HG03521 (cell line): ENCODE measurements around the gene SLC2A5.
"Not testable (repeated sequence)": the region's sequence is repeated elsewhere in the genome, so short reads cannot be mapped to it uniquely, and the experiment has no call there.

Source experiments
- ATAC-seq: cut with Tn5 transposase; IDR thresholded peaks from one replicate; pipeline ENCODE4 v1.9.1; 2021; ENCODE audit warnings: mild to moderate bottlenecking, moderate library complexity; ENCODE audit not compliant: unreplicated experiment

The SLC2A5 gene

DNA sequence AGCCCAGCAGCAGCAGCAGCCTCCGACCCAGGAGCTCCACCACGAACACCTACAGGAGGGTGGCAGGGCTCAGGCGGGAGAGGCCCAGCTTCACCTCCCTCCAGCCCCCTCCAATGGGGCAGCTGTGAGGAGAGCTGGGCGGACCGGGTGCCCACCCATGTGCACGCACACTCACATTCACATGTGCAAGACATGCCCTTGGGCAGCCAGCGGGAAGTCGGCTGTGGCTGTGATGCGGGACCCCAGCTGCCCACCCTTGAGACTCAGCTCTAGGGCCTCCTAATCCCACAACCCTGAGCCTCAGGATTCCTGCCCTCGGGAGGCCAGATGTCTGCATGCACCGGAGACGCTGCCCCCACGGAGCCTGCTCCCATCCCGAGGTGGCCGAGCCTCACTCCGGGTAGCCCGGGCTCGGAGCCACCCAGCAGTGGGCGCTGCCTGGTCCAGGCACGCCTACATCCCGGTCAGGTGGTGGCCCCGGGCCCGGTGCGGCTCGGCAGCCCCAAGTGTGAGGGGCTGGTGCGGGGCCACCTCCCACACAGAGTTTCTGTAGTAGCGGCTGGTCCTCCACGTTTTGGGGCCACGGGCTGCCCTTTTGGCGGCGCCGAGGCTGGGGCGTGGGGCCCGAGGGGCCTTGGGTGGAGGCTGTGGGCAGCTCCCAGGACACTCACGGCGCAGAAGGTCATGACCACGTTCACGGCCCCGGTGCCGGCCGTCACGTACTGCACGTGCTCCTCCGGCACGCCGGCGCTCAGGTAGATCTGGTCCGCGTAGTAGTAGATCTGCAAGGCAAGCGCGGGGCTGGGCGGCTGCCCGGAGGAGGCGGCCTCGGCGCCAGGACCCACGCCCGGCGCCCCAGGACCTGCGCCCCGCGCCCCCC is 30.3 kb downstream of the SLC2A5 start:
- ATAC-seq = no peak

DNA sequence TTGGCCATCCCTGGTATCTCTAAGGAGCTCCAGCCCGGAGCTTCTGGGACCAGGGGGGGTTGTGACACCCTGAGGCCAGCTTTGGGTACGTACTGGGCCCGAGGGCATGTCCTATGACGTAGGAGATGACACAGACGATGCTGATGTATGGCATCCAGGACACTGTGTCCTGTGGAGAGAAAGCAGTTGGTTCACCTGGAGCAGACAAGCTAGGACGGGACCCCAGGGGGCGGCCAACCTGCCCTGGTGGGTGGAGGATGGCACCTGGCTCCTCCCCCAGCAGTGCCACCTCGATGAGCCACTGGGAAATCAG is 31.1 kb downstream of the SLC2A5 start:
- ATAC-seq = no peak

GRCh38 chr1:9037476-9038337 is 31.7 kb downstream of the SLC2A5 start:
- ATAC-seq = no peak

GRCh38 chr1:9035226-9035625 is 34.2 kb downstream of the SLC2A5 start:
- no peak for ATAC-seq

GRCh38 chr1:9033363-9033762 is 36.1 kb downstream of the SLC2A5 start:
- ATAC-seq = no peak

DNA sequence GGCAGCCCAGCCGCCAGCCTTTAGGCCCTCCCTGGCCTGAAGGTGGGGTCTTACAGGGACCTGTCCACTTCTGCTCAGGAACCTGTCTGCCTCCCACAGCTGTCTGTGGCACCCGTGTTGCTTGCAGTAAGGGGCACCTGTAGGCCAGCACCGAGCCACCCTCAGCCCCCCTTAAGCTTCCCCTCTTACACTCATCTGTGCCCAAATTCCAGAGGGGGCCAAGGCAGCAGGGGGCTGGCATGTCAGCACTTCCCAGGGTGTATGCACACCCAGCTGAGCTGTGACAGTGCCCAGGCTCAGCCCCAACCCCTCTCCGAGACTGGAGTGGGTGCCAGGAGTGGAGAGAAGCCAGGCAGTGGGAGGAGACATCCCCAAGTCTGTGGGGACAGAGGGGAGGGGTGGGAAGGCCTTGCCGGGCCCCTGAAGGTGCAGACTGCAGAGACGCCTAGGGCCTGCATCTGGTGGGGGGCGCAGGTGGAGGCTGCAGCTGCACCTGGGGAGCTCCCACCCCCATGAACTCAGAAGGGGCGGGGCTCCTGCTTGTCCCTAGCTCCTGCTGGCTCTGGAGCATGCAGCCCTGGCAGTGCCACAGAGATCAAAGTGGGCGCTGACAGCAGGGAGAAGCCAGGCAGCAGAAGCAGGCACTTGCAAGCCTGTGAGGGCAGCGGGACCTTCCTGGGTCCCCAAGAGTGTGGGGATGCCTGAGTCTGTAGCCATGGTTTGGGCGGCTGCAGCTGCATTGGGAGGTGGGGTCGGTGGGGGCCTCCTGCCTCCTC is 37.8 kb downstream of the SLC2A5 start:
- ATAC-seq = no peak

DNA sequence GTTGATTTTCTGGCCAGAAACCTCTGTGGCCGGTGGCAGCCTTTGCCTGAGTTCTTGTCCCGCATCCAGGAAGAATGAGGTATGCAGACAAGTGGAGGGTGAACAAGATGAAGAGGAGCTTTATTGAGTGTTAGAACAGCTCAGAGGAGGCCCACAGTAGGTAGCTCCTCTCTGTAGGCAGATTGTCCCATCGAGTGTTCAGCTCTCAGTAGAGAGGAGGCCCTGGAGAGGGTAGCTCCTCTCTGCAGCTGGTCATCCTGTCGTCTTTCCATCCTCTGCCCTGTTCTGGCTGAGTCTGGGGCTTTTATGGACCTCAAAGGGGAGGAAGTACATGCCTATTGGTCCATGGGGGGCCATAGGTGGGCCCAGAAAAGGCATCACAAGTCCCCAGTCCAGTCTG is 38.4 kb downstream of the SLC2A5 start:
- ATAC-seq = not testable (repeated sequence)

DNA sequence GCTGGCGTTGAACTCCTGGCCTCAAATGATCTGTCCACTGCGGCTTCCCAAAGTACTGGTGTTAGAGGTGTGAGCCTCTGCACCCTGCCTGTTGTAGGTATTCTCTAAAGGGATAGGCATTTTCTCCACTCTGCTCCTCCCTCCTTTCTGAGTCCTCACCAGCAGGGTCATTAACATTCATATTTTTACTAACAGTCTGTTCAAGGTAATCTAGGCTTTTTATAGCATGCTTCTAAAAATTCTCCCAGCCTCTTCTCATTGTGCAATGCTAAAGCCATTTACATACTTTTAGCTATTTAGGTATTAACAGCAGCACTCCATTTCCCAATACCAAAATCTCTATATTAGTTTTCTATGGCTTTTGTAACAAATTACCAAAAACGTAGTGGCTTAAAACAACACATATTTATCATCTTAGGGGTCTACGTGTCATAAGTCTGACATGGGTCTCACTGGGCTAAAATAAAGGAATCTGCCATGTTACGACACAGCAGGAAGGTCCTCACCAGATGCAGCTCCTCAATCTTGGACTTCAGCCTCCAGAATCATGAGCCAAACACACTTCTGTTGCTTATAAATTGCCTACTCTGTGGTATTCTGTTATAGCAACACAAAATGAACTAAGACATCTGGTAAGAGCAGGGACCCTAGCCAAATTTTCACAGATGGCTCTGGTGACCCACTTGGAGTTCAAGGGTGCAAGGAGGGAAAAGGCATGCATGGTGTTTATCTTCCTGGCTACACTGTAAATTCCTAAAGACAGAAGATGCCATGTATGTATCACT is 40.3 kb downstream of the SLC2A5 start:
- ATAC-seq = no peak

DNA sequence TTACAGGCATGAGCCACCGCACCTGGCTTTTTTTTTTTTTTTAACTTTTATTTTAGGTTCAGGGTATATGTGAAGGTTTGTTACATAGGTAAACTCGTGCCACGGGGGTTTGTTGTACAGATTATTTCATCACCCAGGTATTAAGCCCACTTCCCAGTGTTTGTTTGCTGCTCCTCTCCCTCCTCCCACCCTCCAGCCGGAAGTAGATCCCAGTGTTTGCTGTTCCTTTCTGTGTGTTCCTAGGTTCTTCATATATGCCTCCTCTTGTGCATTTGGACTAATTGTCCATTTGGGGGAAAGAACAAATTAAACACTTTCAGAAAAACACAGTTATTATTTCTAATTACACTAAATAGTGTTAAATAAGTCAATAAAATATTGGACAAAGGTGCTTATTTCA is 42.1 kb downstream of the SLC2A5 start:
- no peak for ATAC-seq

DNA sequence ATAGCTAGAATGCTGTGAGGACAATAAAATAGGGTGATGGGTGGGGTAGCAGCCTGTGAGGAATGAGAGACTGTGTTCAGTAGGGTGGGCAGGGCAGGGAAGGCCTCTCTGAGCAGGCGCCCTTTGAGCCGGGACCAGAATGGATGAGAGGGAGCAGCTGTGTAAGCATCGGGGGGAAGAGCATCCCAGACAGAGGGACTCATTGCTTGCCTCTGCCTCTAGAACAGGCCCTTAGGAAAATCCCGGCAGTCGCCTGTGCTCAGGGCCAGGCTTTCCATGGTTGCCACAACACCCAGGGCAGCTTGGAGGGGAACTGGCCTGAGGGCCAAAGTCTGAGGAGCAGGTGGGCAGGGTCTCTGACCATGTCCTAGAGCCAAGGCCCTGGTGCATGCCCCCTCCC is 44.0 kb downstream of the SLC2A5 start:
- ATAC-seq = no peak

GRCh38 chr1:9024837-9025236 is 44.6 kb downstream of the SLC2A5 start:
- no peak for ATAC-seq

GRCh38 chr1:9022773-9023172 is 46.7 kb downstream of the SLC2A5 start:
- ATAC-seq = no peak

DNA sequence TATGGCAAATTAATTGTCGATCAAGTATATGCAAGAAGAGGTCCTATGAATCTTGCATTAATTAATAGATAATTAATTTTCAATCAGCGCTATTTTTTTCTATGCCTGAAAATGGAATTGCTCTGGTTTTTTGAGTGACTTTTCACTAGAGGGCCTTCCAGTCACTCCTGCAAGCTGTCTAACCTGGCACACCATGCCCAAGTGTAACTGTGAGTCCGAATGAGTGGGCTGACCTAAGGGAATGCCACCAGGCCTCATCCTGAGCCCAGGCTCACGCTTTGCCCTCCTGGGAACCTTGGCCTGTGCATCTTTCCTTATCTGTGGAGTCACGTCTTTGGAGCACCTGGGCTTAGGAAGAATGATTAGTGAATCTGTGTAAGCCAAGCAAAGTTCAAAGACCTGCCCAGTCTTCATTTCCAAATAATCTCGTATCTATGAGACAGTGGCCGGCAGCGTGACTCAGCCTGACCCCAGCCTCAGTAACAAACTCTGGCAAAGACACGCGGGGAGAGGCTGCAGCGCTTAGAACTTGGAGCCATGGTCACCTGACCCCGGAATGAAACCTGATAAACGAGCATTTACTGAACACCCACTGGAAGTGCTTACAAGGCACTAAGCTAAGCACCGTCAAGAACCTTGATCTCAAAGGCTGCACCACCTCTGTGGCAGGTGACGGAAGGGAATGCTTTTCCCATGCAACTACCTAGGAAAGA is 47.3 kb downstream of the SLC2A5 start:
- not testable (repeated sequence) for ATAC-seq

DNA sequence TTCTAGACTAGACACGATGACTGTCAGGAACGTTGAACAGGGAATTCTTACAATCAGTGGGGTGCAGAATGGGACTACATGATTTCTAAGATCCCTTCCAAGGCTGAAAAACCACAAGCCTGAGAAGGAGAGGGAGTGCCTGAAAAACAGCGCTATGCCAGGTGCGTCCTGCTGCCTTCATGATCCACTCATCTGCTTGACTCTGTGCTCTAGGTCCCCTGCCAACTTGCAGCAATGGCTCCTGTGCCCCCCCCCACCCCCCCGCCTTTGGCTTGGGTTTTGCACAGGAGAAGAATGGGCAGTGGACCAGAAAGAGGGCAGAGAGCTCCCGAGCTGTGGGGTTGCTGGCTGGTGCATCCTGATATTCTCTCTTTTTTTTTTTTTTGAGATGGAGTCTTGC is 49.1 kb downstream of the SLC2A5 start:
- no peak for ATAC-seq

DNA sequence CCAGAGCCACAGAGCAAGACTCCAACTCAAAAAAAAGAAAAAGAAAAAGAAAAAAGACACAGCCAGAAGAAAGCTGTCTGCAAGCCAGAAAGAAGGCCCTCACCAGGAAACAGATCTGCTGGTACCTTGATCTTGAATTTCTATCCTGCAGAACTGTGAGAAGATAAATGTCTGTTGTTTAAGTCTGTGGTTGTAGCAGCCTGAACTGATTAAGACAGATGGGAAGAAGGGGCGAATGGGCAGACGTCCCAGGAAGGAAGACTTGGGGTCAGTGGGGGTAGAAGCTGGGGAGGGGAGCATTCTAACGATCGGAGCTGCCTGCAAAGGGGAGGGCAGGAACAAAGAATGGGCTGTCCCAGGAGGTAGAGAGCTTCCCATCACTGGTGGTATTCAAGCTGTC is 49.5 kb downstream of the SLC2A5 start:
- no peak for ATAC-seq

- no peak for ATAC-seq
Measured at GRCh38 chr1:9018333-9018732, 51.1 kb downstream of the SLC2A5 start.

- no peak for ATAC-seq
Measured at GRCh38 chr1:9016455-9016854, 53.0 kb downstream of the SLC2A5 start.

- ATAC-seq = no peak
Measured at GRCh38 chr1:9014475-9015375, 54.7 kb downstream of the SLC2A5 start.

GRCh38 chr1:9013819-9014218 is 55.6 kb downstream of the SLC2A5 start:
- ATAC-seq = no peak
